Measurements from ENCODE around the gene PRDM12.

The PRDM12 gene

DNA sequence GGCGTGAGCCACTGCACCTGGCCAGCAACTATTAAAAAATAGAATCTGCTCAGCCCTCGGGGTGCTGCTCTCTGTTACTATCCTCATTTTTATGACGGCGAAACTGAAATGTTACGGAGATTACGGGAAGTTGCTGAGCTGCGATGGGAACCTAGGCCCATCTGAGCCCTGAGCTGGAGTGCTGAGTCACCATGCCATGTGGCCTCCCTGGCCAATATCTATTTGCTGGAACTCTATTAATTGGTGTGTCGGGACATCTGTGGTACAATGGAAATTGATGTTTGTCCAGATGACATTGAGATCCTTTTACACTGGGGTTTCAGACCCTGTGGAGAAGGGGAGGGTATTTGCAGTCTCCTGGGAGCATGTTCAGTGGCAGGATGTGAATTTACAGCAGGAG is 8.1 kb downstream of the PRDM12 start:
- H3K4me1 ChIP-seq (ENCODE audit: control insufficient read depth, insufficient read depth, low read length) = no peaks in the 10 kb centered on the region
- CTCF ChIA-PET = interaction anchor here (0.6 to 0.8 kb wide), 4 partner anchors 25 to 1283 kb away, joined by 3 read pairs; no protein-coding TSS in a partner anchor
- no peak overlapping the region for H3K27ac ChIP-seq (ENCODE audit: extremely low read depth, low read depth, low read length)
- H3K36me3 ChIP-seq (ENCODE audit: control insufficient read depth in 2 of 2, insufficient read depth in 1 of 2, low read length in 2 of 2) = no peaks in the 10 kb centered on the region
- TF ChIP-seq ZNF600 (tag by site-specific recombination; IDR thresholded peaks at IDR 0.05) (peak; percentile 23; the same call in 1 of the 2 replicates), SCRT2 (tag by site-specific recombination; IDR thresholded peaks at IDR 0.05) (no peak), ZNF302 (tag by site-specific recombination; IDR thresholded peaks at IDR 0.05; ENCODE audit: low read depth) (no peak), KLF7 (tag by site-specific recombination; IDR thresholded peaks at IDR 0.05; ENCODE audit: borderline replicate concordance) (no peak)
- H3K4me3 ChIP-seq (ENCODE audit: low read depth, low read length) = no peak overlapping the region
- POLR2A ChIA-PET = no interaction called here
- H3K9me3 ChIP-seq (ENCODE audit: control insufficient read depth, insufficient read depth, low read depth, low read length) = no peaks in the 10 kb centered on the region

DNA sequence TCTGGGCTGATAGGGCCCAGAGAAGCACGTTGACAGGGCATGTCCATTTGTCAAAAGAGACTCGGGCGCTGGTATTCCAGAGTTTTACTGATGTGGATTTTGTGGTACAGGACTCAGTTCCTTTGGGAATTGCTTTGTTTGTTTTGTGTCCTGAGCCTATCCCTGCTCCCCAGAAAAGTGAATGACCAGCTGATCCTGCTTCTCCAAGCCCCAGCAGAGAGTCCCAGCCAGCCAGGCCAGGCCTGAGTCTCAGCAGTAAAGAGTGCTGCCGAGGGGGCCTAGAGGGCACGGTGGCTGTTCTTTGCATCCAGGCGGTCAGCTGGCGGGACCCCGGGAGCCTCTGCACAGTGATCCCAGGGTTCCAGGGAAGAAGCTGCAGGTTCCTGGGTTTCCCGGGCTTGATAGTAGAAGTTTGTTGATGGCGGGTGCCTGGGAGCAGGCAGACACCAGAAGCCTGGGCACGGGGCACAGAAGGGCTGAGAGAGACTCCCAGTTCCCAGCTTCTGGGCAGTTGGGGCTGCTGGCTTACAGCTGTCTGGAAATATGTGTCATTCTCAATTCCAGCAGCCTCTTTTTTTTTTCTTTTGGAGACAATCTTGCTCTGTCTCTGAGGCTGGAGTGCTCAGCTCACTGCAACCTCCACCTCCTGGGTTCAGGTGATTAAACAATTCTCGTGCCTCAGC is 8.7 kb downstream of the PRDM12 start:
- no peak overlapping the region for H3K27ac ChIP-seq (ENCODE audit: extremely low read depth, low read depth, low read length)
- no peaks in the 10 kb centered on the region for H3K9me3 ChIP-seq (ENCODE audit: control insufficient read depth, insufficient read depth, low read depth, low read length)
- no peaks in the 10 kb centered on the region for H3K4me1 ChIP-seq (ENCODE audit: control insufficient read depth, insufficient read depth, low read length)
- no peak overlapping the region for H3K4me3 ChIP-seq (ENCODE audit: low read depth, low read length)
- no peaks in the 10 kb centered on the region for H3K36me3 ChIP-seq (ENCODE audit: control insufficient read depth in 2 of 2, insufficient read depth in 1 of 2, low read length in 2 of 2)
- peak; percentile 76; the same call in 1 of the 2 replicates for TF ChIP-seq ZNF394 (tag by site-specific recombination; IDR thresholded peaks at IDR 0.05; ENCODE audit: borderline replicate concordance)
- TF ChIP-seq ZNF416 (tag by site-specific recombination; IDR thresholded peaks at IDR 0.05) = no peak
- TF ChIP-seq SP2 (tag by site-specific recombination; IDR thresholded peaks at IDR 0.05) = no peak
- ChIA-PET CTCF (interaction anchor here (0.6 to 1.4 kb wide), 7 partner anchors 9 to 1284 kb away, joined by 3 to 5 read pairs (median 3); no protein-coding TSS in a partner anchor), POLR2A (interaction anchor here (0.7 kb wide), 2 partner anchors 8 to 11 kb away, joined by 3 to 9 read pairs; no protein-coding TSS in a partner anchor)

DNA sequence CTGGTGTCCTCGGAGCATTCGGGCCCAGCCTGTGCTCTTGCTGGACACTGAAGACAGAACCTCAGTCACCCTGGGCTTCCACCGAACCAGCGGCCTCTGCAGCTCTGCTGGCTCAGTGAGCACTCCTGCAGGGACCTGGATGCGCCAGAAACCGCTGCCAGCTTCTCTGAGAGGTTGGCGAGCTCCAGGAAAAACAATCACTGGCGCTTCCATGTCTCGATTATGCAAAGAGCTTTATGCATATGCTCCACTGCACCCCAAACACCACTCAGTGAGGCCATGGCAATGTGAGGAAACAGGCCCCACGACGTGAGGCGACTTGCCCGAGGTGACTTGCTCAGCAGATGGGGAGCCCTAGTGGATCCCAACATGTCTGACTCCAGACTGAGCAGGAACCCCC is 11.0 kb downstream of the PRDM12 start:
- ChIA-PET CTCF (no interaction called here), POLR2A (no interaction called here)
- Histone ChIP-seq H3K4me1 (ENCODE audit: control insufficient read depth, insufficient read depth, low read length) (no peaks in the 10 kb centered on the region), H3K36me3 (ENCODE audit: control insufficient read depth in 2 of 2, insufficient read depth in 1 of 2, low read length in 2 of 2) (no peaks in the 10 kb centered on the region), H3K27ac (ENCODE audit: extremely low read depth, low read depth, low read length) (no peak overlapping the region), H3K4me3 (ENCODE audit: low read depth, low read length) (no peak overlapping the region), H3K9me3 (ENCODE audit: control insufficient read depth, insufficient read depth, low read depth, low read length) (no peaks in the 10 kb centered on the region)
- TF ChIP-seq ZNF558 (tag by site-specific recombination; IDR thresholded peaks at IDR 0.05) = no peak
- TF ChIP-seq, protein P1, sequence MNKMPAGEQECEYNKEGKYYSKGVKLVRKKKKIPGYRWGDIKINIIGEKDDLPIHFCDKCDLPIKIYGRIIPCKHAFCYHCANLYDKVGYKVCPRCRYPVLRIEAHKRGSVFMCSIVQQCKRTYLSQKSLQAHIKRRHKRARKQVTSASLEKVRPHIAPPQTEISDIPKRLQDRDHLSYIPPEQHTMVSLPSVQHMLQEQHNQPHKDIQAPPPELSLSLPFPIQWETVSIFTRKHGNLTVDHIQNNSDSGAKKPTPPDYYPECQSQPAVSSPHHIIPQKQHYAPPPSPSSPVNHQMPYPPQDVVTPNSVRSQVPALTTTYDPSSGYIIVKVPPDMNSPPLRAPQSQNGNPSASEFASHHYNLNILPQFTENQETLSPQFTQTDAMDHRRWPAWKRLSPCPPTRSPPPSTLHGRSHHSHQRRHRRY (tag by site-specific recombination; IDR thresholded peaks at IDR 0.05) = no peak
- TF ChIP-seq ZNF670 (tag by site-specific recombination; IDR thresholded peaks at IDR 0.05; ENCODE audit: low read depth) = no peak
- TF ChIP-seq ZNF169 (tag by site-specific recombination; IDR thresholded peaks at IDR 0.05) = no peak
- TF ChIP-seq ZNF16 (tag by site-specific recombination; IDR thresholded peaks at IDR 0.05; ENCODE audit: low read depth) = no peak
- TF ChIP-seq MEIS1 (CRISPR knock-in tag; IDR thresholded peaks at IDR 0.05; ENCODE audit: borderline replicate concordance) = no peak
- TF ChIP-seq ZNF555 (tag by site-specific recombination; conservative IDR thresholded peaks at IDR 0.05) = no peak
- TF ChIP-seq, protein P2, sequence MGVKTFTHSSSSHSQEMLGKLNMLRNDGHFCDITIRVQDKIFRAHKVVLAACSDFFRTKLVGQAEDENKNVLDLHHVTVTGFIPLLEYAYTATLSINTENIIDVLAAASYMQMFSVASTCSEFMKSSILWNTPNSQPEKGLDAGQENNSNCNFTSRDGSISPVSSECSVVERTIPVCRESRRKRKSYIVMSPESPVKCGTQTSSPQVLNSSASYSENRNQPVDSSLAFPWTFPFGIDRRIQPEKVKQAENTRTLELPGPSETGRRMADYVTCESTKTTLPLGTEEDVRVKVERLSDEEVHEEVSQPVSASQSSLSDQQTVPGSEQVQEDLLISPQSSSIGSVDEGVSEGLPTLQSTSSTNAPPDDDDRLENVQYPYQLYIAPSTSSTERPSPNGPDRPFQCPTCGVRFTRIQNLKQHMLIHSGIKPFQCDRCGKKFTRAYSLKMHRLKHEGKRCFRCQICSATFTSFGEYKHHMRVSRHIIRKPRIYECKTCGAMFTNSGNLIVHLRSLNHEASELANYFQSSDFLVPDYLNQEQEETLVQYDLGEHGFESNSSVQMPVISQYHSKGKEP (tag by site-specific recombination; IDR thresholded peaks at IDR 0.05) = no peak
- TF ChIP-seq, protein P3, sequence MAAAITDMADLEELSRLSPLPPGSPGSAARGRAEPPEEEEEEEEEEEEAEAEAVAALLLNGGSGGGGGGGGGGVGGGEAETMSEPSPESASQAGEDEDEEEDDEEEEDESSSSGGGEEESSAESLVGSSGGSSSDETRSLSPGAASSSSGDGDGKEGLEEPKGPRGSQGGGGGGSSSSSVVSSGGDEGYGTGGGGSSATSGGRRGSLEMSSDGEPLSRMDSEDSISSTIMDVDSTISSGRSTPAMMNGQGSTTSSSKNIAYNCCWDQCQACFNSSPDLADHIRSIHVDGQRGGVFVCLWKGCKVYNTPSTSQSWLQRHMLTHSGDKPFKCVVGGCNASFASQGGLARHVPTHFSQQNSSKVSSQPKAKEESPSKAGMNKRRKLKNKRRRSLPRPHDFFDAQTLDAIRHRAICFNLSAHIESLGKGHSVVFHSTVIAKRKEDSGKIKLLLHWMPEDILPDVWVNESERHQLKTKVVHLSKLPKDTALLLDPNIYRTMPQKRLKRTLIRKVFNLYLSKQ (tag by site-specific recombination; IDR thresholded peaks at IDR 0.05; ENCODE audit: borderline replicate concordance) = no peak
- TF ChIP-seq, protein P4, sequence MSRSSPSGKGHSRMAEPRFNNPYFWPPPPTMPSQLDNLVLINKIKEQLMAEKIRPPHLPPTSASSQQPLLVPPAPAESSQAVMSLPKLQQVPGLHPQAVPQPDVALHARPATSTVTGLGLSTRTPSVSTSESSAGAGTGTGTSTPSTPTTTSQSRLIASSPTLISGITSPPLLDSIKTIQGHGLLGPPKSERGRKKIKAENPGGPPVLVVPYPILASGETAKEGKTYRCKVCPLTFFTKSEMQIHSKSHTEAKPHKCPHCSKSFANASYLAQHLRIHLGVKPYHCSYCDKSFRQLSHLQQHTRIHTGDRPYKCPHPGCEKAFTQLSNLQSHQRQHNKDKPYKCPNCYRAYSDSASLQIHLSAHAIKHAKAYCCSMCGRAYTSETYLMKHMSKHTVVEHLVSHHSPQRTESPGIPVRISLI (tag by site-specific recombination; IDR thresholded peaks at IDR 0.05) = no peak
- TF ChIP-seq ZNF239 (tag by site-specific recombination; IDR thresholded peaks at IDR 0.05) = no peak
- TF ChIP-seq YY2 (tag by site-specific recombination; IDR thresholded peaks at IDR 0.05) = no peak
- TF ChIP-seq ZNF658 (tag by site-specific recombination; IDR thresholded peaks at IDR 0.05) = no peak

Measured in HEK293 (cell line).